Kidney epithelial cell (primary cell): Measurements from ENCODE around the gene PRDM12. TPM values are rescaled to one million over a fixed set of nuclear protein-coding genes. Genes with fewer than 3 reads are reported as not detected.

ENCODE experiments used
- DNase-seq: peaks from one replicate; pipeline ENCODE4 v3.0.0-alpha.2; 2010; ENCODE audit warnings: low read depth
- H3K27me3 ChIP-seq: 2 replicates; pipeline ENCODE4 v1.6.0; 2011; ENCODE audit warnings: low read length; ENCODE audit not compliant: control insufficient read depth, insufficient read depth
- H3K36me3 ChIP-seq: 2 replicates; pipeline ENCODE4 v1.5.1; 2011; ENCODE audit warnings: low read length; ENCODE audit not compliant: control insufficient read depth, insufficient read depth
- H3K4me3 ChIP-seq: 2 replicates; pipeline ENCODE4 v1.5.1; 2011; ENCODE audit warnings: low read depth, mild to moderate bottlenecking, control low read depth, low read length
- total RNA-seq: library from RNA; depleted of rRNA; stranded (reverse); fragments of >200 nt; gene quantifications from 2 replicates; pipeline ENCODE4 v1.2.3, GENCODE V29; 2015
- TF ChIP-seq, protein P1 (sequence below): IDR thresholded peaks from 2 replicates; pipeline ENCODE4 v1.5.1; 2011; ENCODE audit warnings: mild to moderate bottlenecking, moderate library complexity, low read length, control low read depth, inconsistent platforms; ENCODE audit not compliant: insufficient read depth, poor library complexity, severe bottlenecking

Gene PRDM12
- total RNA-seq, 1 donor from 2014 or later: 0.13 TPM

DNA sequence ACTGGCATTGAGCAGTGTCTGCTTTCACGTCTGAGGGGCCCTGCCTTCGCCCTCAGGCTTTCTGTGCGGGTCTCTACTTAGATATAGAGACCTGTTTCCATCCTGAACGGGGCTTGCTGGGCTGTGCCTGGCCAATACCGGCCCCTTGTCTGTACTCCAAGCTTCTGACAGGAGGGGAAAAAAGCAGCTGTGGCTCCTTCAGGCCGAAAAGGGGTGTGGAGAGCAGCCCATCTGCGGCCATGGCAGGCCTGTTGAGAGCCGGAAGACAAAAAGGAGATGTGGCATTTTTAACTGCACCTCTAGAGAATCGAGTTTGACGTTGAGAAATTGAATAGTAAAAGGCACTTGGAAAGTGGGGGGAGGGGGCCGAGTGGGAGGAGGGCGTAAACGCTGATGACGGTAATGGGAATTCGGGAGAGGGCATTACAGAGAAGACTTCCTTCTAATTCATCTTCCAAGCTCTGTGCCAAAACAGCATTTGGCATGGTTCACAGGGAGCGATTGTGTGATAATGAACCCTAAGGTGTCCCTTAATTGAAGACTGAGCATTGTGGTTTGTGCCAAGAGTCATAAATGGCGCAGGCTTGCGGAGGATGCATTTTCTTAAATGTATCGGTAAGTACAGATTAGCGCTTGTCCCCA is 25.1 kb upstream of the PRDM12 start:
- Histone ChIP-seq H3K27me3 (no peaks in the 10 kb centered on the region), H3K36me3 (peaks cover 1% of the 10 kb centered on the region), H3K4me3 (no peak overlapping the region)
- no peak for DNase-seq
- TF ChIP-seq, protein P1, sequence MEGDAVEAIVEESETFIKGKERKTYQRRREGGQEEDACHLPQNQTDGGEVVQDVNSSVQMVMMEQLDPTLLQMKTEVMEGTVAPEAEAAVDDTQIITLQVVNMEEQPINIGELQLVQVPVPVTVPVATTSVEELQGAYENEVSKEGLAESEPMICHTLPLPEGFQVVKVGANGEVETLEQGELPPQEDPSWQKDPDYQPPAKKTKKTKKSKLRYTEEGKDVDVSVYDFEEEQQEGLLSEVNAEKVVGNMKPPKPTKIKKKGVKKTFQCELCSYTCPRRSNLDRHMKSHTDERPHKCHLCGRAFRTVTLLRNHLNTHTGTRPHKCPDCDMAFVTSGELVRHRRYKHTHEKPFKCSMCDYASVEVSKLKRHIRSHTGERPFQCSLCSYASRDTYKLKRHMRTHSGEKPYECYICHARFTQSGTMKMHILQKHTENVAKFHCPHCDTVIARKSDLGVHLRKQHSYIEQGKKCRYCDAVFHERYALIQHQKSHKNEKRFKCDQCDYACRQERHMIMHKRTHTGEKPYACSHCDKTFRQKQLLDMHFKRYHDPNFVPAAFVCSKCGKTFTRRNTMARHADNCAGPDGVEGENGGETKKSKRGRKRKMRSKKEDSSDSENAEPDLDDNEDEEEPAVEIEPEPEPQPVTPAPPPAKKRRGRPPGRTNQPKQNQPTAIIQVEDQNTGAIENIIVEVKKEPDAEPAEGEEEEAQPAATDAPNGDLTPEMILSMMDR: no peak

DNA sequence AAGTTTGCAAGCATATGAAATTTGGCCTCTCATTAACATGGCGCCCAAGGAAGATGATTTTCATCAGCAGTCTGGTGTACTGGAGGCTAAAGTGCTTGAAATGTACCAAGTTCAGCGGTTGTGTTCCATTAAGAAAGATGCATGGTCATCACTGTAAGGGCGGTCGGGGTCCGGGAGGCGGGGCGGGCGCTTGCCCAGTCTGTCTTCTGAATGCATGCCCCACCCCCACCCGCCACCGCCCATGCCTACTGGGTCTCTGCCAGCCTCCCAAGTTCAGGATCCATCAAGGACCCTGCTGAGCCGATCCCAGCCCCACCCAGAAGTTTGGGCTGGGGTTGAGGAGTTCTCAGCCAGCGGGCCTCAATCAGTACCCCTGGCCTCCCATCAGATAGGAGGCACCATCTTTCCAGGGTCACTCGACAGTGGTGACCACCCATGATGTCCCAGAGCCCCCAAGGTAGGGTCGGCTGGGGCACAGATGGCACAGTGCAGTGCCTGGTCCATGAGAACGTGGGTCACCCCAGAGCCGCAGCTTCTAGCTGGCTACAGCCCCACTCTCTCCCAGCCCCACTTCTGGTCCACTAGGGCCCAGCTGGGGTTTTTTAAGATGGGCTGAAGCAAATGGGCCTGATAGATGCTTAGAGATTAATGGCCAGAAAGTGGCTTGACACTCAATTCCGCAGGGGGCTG is 24.4 kb upstream of the PRDM12 start:
- H3K36me3 ChIP-seq: peaks cover 1% of the 10 kb centered on the region
- DNase-seq: no peak
- H3K4me3 ChIP-seq: no peak overlapping the region
- H3K27me3 ChIP-seq: no peaks in the 10 kb centered on the region
- TF ChIP-seq, protein P1: no peak

DNA sequence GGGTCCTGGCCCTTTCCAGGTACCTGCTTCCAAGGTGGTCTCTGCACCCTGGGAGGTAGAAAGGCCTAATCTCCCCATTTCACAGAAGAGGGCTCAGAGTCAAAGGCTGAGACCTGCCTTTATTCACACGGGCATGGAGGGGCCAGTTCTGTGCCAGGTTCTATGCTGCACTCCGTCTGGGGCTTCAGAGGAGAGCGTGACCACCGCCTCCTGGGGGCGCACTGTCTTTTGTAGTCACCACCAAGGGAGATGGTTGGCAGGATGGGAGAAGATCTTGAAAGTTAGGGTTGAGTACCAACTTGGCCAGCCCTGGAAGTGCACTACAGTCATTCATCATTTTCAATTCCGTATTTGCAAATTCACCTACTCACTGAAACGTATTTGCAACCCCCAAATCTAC is 23.7 kb upstream of the PRDM12 start:
- DNase-seq: no peak
- H3K4me3 ChIP-seq: no peak overlapping the region
- no peaks in the 10 kb centered on the region for H3K27me3 ChIP-seq
- TF ChIP-seq, protein P1: no peak
- H3K36me3 ChIP-seq: peaks cover 1% of the 10 kb centered on the region

DNA sequence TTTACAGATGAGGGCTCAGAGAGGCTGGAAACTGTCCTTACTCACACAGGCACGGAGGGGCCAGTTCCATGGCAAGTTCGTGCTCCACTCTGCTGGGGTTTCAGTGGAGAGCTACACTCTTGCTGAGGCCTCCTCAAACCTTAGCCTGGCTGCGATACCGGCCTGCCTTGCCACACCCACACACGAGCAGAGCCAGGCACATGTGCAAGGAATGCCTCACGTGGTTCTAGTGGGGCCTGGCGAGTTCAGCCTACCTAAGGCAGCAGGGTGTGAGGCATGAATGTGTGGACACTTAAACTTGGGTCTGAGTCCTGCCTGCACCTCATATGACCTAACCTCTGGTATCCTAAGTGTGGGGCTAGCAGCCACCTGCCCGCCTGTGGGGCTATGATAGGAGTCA is 21.5 kb upstream of the PRDM12 start:
- TF ChIP-seq, protein P1: no peak
- no peak for DNase-seq
- H3K27me3 ChIP-seq: no peaks in the 10 kb centered on the region

DNA sequence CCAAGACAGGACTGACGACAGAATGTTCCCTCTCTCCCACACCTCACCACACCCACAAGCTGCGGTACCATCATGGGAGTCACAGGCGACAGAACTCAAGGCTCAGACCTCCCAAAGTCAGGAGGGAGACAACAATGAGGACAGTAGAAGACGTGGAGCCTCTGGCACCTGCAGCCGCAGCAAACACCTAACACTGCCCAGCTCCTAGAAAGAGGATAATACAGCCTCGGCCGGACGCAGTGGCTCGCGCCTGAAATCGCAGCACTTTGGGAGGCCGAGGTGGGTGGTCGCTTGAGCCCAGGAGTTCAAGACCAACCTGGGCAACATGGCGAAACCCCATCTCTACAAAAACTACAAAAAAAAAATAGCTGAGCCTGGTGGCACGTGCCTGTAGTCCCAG is 13.2 kb upstream of the PRDM12 start:
- TF ChIP-seq, protein P1: no peak
- Histone ChIP-seq H3K27me3 (peaks cover 21% of the 10 kb centered on the region), H3K4me3 (no peak overlapping the region), H3K36me3 (no peaks in the 10 kb centered on the region)
- DNase-seq: no peak

More for the DNA sequence above, 21.5 kb upstream of the PRDM12 start:
- no peaks in the 10 kb centered on the region for H3K36me3 ChIP-seq
- no peak overlapping the region for H3K4me3 ChIP-seq

DNA sequence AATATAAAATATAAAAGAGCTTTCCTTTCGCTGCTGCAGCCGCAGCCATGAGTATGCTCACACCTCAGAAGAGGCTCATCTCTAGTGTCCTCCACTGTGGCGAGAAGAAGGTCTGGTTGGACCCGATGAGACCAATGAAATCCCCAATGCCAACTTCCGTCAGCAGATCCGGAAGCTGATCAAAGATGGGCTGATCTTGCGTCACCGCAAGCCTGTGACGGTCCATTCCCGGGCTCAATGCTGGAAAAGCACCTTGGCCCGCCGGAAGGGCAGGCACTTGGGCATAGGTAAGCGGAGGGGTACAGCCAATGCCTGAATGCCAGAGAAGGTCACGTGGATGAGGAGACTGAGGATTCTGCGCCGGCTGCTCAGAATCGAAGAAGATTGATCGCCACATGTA is 12.6 kb upstream of the PRDM12 start:
- DNase-seq: no peak
- H3K27me3 ChIP-seq: peaks cover 26% of the 10 kb centered on the region
- H3K4me3 ChIP-seq: no peak overlapping the region
- H3K36me3 ChIP-seq: no peaks in the 10 kb centered on the region
- TF ChIP-seq, protein P1: no peak
